Endodermal cell (in vitro differentiated cells): ENCODE results near the gene PLEKHA8. TPM values are rescaled to one million over a fixed set of nuclear protein-coding genes. Genes with fewer than 3 reads are reported as not detected.

Source experiments
- DNase-seq: peaks from one replicate; pipeline ENCODE4 v3.0.0-alpha.2; 2017
- H3K27ac ChIP-seq: 2 replicates; pipeline ENCODE4 v1.5.1; 2013; ENCODE audit warnings: mild to moderate bottlenecking, low read depth, low read length, moderate library complexity
- H3K27me3 ChIP-seq: 2 replicates; pipeline ENCODE4 v1.6.1; 2013; ENCODE audit warnings: mild to moderate bottlenecking, low read length, moderate library complexity; ENCODE audit not compliant: insufficient read depth, control insufficient read depth, poor library complexity, severe bottlenecking
- H3K36me3 ChIP-seq: 2 replicates; pipeline ENCODE4 v1.7.0; 2013; ENCODE audit warnings: mild to moderate bottlenecking, low read length, moderate library complexity; ENCODE audit not compliant: control insufficient read depth, insufficient read depth
- H3K4me1 ChIP-seq: one replicate; pipeline ENCODE4 v1.7.0; 2013; ENCODE audit warnings: low read length; ENCODE audit not compliant: control insufficient read depth, insufficient read depth
- H3K4me3 ChIP-seq: 2 replicates; pipeline ENCODE4 v1.5.1; 2013; ENCODE audit warnings: mild to moderate bottlenecking, low read length, moderate library complexity
- H3K9ac ChIP-seq: 2 replicates; pipeline ENCODE4 v1.6.1; 2013; ENCODE audit warnings: mild to moderate bottlenecking, low read length, moderate library complexity; ENCODE audit not compliant: poor library complexity, severe bottlenecking; ENCODE audit errors: extremely low read depth
- H3K9me3 ChIP-seq: 2 replicates; pipeline ENCODE4 v1.6.1; 2013; ENCODE audit warnings: mild to moderate bottlenecking, low read length, moderate library complexity; ENCODE audit not compliant: control insufficient read depth
- H3K27ac Mint-ChIP-seq: 2 replicates; pipeline ENCODE4 v1.8.0; 2020; ENCODE audit warnings: mixed read lengths
- H3K27me3 Mint-ChIP-seq: 2 replicates; pipeline ENCODE4 v1.8.0; 2021; ENCODE audit warnings: mild to moderate bottlenecking, mixed read lengths; ENCODE audit not compliant: insufficient read depth
- H3K36me3 Mint-ChIP-seq: 2 replicates; pipeline ENCODE4 v1.8.0; 2020; ENCODE audit warnings: low read depth, mixed read lengths
- H3K4me1 Mint-ChIP-seq: 2 replicates; pipeline ENCODE4 v1.8.0; 2020; ENCODE audit warnings: mixed read lengths
- H3K4me3 Mint-ChIP-seq: 2 replicates; pipeline ENCODE4 v1.8.0; 2020; ENCODE audit warnings: mild to moderate bottlenecking, moderate library complexity, mixed read lengths
- H3K9me3 Mint-ChIP-seq: 2 replicates; pipeline ENCODE4 v1.8.0; 2020; ENCODE audit warnings: mild to moderate bottlenecking, mixed read lengths
- CTCF ChIP-seq: fragments of 200-600 bp; sonication (generic); conservative IDR thresholded peaks from 2 replicates; pipeline ENCODE4 v1.5.0; 2021; ENCODE audit warnings: antibody characterized with exemption, mild to moderate bottlenecking
- WGBS, 2 experiments: methylation state at CpG; one replicate each; pipeline versions ENCODE4 v1.1.5 to v1.1.7; 2013; ENCODE audit warnings: missing lambda C conversion rate in 2 of 2, mixed read lengths in 1 of 2; ENCODE audit not compliant: insufficient coverage in 1 of 2, insufficient read length in 1 of 2; 5-methylcytosine and 5-hydroxymethylcytosine counted together
- total RNA-seq, 2 donors: library from RNA; stranded (reverse); fragmentation: NEBNext Ultra II Directional in 1 of 2; extraction: Animal tissue kit (Norgen Biotek cat#: 25700) in 1 of 2; gene quantifications; 2 replicates in 1 of 2; 3 replicates in 1 of 2; pipeline ENCODE4 v1.2.1, GENCODE V29; 2021

Gene PLEKHA8
- total RNA-seq, 2 donors from 2014 or later, result 37.7 to 42.2 TPM

GRCh38 chr7:30048582-30048981 is 20.4 kb downstream of the PLEKHA8 start:
- no peaks in the 10 kb centered on the region for H3K9me3 Mint-ChIP-seq
- no peak overlapping the region for H3K27ac Mint-ChIP-seq
- Histone ChIP-seq H3K4me3 (no peak overlapping the region), H3K9ac (no peak overlapping the region), H3K36me3 (peaks cover 66% of the 10 kb centered on the region), H3K9me3 (no peaks in the 10 kb centered on the region), H3K4me1 (no peaks in the 10 kb centered on the region), H3K27ac (no peak overlapping the region), H3K27me3 (no peaks in the 10 kb centered on the region)
- 88 to 90% methylated on average over 1 to 2 of the region's 2 CpGs for WGBS, 2 experiments
- H3K36me3 Mint-ChIP-seq, result peaks cover 48% of the 10 kb centered on the region
- TF ChIP-seq CTCF, result no peak
- no peak for DNase-seq
- H3K4me1 Mint-ChIP-seq, result peaks cover 22% of the 10 kb centered on the region
- H3K27me3 Mint-ChIP-seq, result no peaks in the 10 kb centered on the region
- no peak overlapping the region for H3K4me3 Mint-ChIP-seq

GRCh38 chr7:30049173-30049572 is 21.0 kb downstream of the PLEKHA8 start:
- peaks cover 51% of the 10 kb centered on the region for H3K36me3 Mint-ChIP-seq
- Histone ChIP-seq H3K9me3 (no peaks in the 10 kb centered on the region), H3K9ac (no peak overlapping the region), H3K27ac (no peak overlapping the region), H3K4me1 (no peaks in the 10 kb centered on the region), H3K27me3 (no peaks in the 10 kb centered on the region), H3K4me3 (no peak overlapping the region), H3K36me3 (peaks cover 72% of the 10 kb centered on the region)
- WGBS, 2 experiments, result 89 to 94% methylated on average over 3 to 4 of the region's 4 CpGs
- no peak for DNase-seq
- no peak overlapping the region for H3K27ac Mint-ChIP-seq
- H3K9me3 Mint-ChIP-seq, result no peaks in the 10 kb centered on the region
- H3K4me3 Mint-ChIP-seq, result no peak overlapping the region
- H3K27me3 Mint-ChIP-seq, result no peaks in the 10 kb centered on the region
- H3K4me1 Mint-ChIP-seq, result peaks cover 22% of the 10 kb centered on the region
- TF ChIP-seq CTCF, result no peak

GRCh38 chr7:30053068-30053467 is 24.9 kb downstream of the PLEKHA8 start:
- no peaks in the 10 kb centered on the region for H3K27me3 Mint-ChIP-seq
- H3K27ac Mint-ChIP-seq, result no peak overlapping the region
- no peaks in the 10 kb centered on the region for H3K4me1 ChIP-seq
- peaks cover 13% of the 10 kb centered on the region for H3K9me3 Mint-ChIP-seq
- DNase-seq, result no peak
- no peak for TF ChIP-seq CTCF
- H3K4me3 ChIP-seq, result no peak overlapping the region
- no peak overlapping the region for H3K27ac ChIP-seq
- peaks cover 4% of the 10 kb centered on the region for H3K4me1 Mint-ChIP-seq
- peaks cover 82% of the 10 kb centered on the region for H3K36me3 ChIP-seq
- H3K36me3 Mint-ChIP-seq, result peaks cover 62% of the 10 kb centered on the region
- H3K9me3 ChIP-seq, result peaks cover 12% of the 10 kb centered on the region
- 93% methylated on average over 2 to 3 of the region's 3 CpGs for WGBS, 2 experiments
- H3K4me3 Mint-ChIP-seq, result no peak overlapping the region
- H3K9ac ChIP-seq, result no peak overlapping the region
- no peaks in the 10 kb centered on the region for H3K27me3 ChIP-seq
